ENCODE results near the gene AAK1. TPM values are rescaled to one million over a fixed set of nuclear protein-coding genes. Genes with fewer than 3 reads are reported as not detected.
A peak's percentile ranks its signal among the peaks of the same experiment; 100 is the strongest.
"Not testable (repeated sequence)": the region's sequence is repeated elsewhere in the genome, so short reads cannot be mapped to it uniquely, and the experiment has no call there.

Gene AAK1
- total RNA-seq, 3 donors from 2014 or later (not counting 1 experiment from before 2014, with no cell fraction given), result 174 to 249 (median 204) TPM

DNA sequence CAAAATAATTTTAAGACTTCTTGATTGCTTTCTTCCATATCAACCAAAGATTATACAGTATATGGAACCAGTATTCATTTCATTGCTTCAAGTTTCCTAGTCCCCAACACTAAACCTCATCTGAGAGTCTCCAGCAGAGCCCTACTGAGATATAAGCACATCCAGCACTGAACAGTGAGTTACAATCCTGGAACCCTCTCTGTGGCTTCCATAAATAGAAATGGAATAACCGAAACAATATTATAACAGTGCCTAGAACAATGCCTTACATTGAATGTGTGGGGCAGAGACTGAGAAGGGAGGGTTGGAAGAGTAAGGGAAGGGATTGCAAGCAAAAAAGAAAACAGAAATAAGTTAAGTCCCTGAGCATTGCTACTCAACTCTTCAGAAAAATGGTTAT lies 18.9 kb downstream of the AAK1 start:
- no peak overlapping the region for H3K4me3 ChIP-seq (ENCODE audit: low read length)
- intact Hi-C loops (cut with micrococcal nuclease), result no loop called here
- no peak overlapping the region for H3K27ac ChIP-seq (ENCODE audit: low read length)
- H3K4me3 Mint-ChIP-seq, result no peak overlapping the region
- H3K27ac Mint-ChIP-seq, result no peak overlapping the region
- ATAC-seq, result no peak
- H3K4me1 Mint-ChIP-seq, result peaks cover 8 to 11% of the 10 kb centered on the region in 2 donors
- no peak for DNase-seq
- no peaks in the 10 kb centered on the region for H3K27me3 Mint-ChIP-seq (ENCODE audit: low read depth in 2 of 2)
- TF ChIP-seq CTCF (IDR thresholded peaks at IDR 0.05), result no peak
- peaks cover 39% of the 10 kb centered on the region for H3K4me1 ChIP-seq (ENCODE audit: control insufficient read depth, insufficient read depth, low read length)
- no peaks in the 10 kb centered on the region for H3K36me3 ChIP-seq (ENCODE audit: control insufficient read depth, insufficient read depth, low read length)
- WGBS (ENCODE audit: insufficient coverage), result 100% methylated on average over 1 of the region's 1 CpG
- H3K9me3 Mint-ChIP-seq, result no peaks in the 10 kb centered on the region
- H3K9me3 ChIP-seq (ENCODE audit: control insufficient read depth, insufficient read depth, low read length), result no peaks in the 10 kb centered on the region
- no peaks in the 10 kb centered on the region for H3K36me3 Mint-ChIP-seq
- H3K27me3 ChIP-seq (ENCODE audit: control insufficient read depth, insufficient read depth, low read length), result no peaks in the 10 kb centered on the region

DNA sequence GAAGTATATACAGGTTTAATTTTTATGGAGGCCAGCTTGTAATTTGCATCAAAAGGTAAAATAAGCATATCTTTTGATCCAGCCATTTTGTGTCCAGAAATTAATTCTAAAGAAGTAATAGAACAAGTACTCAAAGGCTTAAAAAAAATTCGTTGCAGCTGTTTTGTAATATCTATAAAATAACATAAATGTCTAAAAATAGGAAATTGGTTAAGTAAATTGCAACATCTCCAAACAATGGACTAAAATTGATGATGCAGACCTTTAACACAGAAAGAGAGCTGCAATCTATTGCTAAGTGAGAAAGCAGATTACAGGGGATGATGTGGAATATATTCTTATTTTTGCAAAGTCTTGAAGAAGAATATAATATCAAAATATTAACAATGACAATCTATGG lies 19.4 kb downstream of the AAK1 start:
- Histone ChIP-seq H3K4me1 (ENCODE audit: control insufficient read depth, insufficient read depth, low read length) (peaks cover 44% of the 10 kb centered on the region), H3K27ac (ENCODE audit: low read length) (no peak overlapping the region), H3K36me3 (ENCODE audit: control insufficient read depth, insufficient read depth, low read length) (no peaks in the 10 kb centered on the region), H3K9me3 (ENCODE audit: control insufficient read depth, insufficient read depth, low read length) (no peaks in the 10 kb centered on the region), H3K4me3 (ENCODE audit: low read length) (no peak overlapping the region), H3K27me3 (ENCODE audit: control insufficient read depth, insufficient read depth, low read length) (no peaks in the 10 kb centered on the region)
- Mint-ChIP-seq H3K4me3 (no peak overlapping the region), H3K36me3 (no peaks in the 10 kb centered on the region), H3K4me1 (peaks cover 8 to 11% of the 10 kb centered on the region in 2 donors), H3K27me3 (ENCODE audit: low read depth in 2 of 2) (no peaks in the 10 kb centered on the region), H3K9me3 (no peaks in the 10 kb centered on the region), H3K27ac (no peak overlapping the region)
- no peak for DNase-seq
- no peak for ATAC-seq
- intact Hi-C loops (cut with micrococcal nuclease), result no loop called here
- no CpG with 5 or more reads among the region's 1 CpG for WGBS (ENCODE audit: insufficient coverage)
- no peak for TF ChIP-seq CTCF (IDR thresholded peaks at IDR 0.05)

- H3K27ac Mint-ChIP-seq, result peak overlapping the region in 1 of 2 donors; percentile 55
- no peak overlapping the region for H3K4me3 ChIP-seq (ENCODE audit: low read length)
- peak overlapping the region; percentile 18 for H3K4me3 Mint-ChIP-seq
These were observed 20.3 kb downstream of the AAK1 start for GRCh38 chr2:69623236-69623635.

GRCh38 chr2:69622805-69623204 lies 20.7 kb downstream of the AAK1 start:
- H3K36me3 Mint-ChIP-seq; H3K4me3 Mint-ChIP-seq; H3K27me3 Mint-ChIP-seq (ENCODE audit: low read depth in 2 of 2); H3K4me3 ChIP-seq (ENCODE audit: low read length); H3K9me3 Mint-ChIP-seq; H3K27me3 ChIP-seq (ENCODE audit: control insufficient read depth, insufficient read depth, low read length); H3K36me3 ChIP-seq (ENCODE audit: control insufficient read depth, insufficient read depth, low read length); H3K9me3 ChIP-seq (ENCODE audit: control insufficient read depth, insufficient read depth, low read length); ATAC-seq; H3K27ac ChIP-seq (ENCODE audit: low read length); intact Hi-C loops (cut with micrococcal nuclease): not testable (repeated sequence)
- WGBS (ENCODE audit: insufficient coverage), result 80% methylated on average over 9 of the region's 10 CpGs
- peak in 1 of 2 donors; percentile 34 for DNase-seq
- Mint-ChIP-seq H3K27ac (peak overlapping the region in 1 of 2 donors; percentile 55), H3K4me1 (peaks cover 8 to 11% of the 10 kb centered on the region in 2 donors)
- H3K4me1 ChIP-seq (ENCODE audit: control insufficient read depth, insufficient read depth, low read length), result peaks cover 48% of the 10 kb centered on the region

More at GRCh38 chr2:69623236-69623635, 20.3 kb downstream of the AAK1 start:
- H3K4me1 ChIP-seq (ENCODE audit: control insufficient read depth, insufficient read depth, low read length), result peaks cover 50% of the 10 kb centered on the region
- intact Hi-C loops (cut with micrococcal nuclease), result no loop called here
- H3K4me1 Mint-ChIP-seq, result peaks cover 8 to 11% of the 10 kb centered on the region in 2 donors
- no peaks in the 10 kb centered on the region for H3K9me3 ChIP-seq (ENCODE audit: control insufficient read depth, insufficient read depth, low read length)
- ATAC-seq, result no peak
- no peak for DNase-seq
- H3K36me3 Mint-ChIP-seq, result no peaks in the 10 kb centered on the region
- TF ChIP-seq CTCF (IDR thresholded peaks at IDR 0.05), result no peak
- H3K36me3 ChIP-seq (ENCODE audit: control insufficient read depth, insufficient read depth, low read length), result no peaks in the 10 kb centered on the region
- WGBS (ENCODE audit: insufficient coverage), result 80% methylated on average over 7 of the region's 7 CpGs
- no peak overlapping the region for H3K27ac ChIP-seq (ENCODE audit: low read length)
- no peaks in the 10 kb centered on the region for H3K9me3 Mint-ChIP-seq
- no peaks in the 10 kb centered on the region for H3K27me3 Mint-ChIP-seq (ENCODE audit: low read depth in 2 of 2)
- no peaks in the 10 kb centered on the region for H3K27me3 ChIP-seq (ENCODE audit: control insufficient read depth, insufficient read depth, low read length)

DNA sequence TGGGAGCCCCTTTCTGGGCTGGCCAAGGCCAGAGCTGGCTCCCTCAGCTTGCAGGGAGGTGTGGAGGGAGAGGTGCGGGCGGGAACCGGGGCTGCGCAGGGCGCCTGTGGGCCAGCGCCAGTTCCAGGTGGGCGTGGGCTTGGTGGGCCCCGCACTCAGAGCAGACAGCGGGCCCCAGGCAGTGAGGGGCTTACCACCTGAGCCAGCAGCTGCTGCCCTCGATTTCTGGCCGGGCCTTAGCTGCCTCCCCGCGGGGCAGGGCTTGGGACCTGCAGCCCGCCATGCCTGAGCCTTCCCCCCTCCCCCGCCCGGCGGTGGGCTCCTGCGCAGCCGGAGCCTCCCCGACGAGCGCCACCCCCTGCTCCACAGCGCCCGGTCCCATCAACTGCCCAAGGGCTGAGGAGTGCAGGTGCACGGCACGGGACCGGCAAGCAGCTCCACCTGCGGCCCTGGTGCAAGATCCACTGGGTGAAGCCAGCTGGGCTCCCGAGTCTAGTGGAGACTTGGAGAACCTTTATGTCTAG lies 21.5 kb downstream of the AAK1 start:
- H3K9me3 ChIP-seq (ENCODE audit: control insufficient read depth, insufficient read depth, low read length); H3K27ac Mint-ChIP-seq; H3K27me3 Mint-ChIP-seq (ENCODE audit: low read depth in 2 of 2); DNase-seq; H3K36me3 ChIP-seq (ENCODE audit: control insufficient read depth, insufficient read depth, low read length); H3K4me3 ChIP-seq (ENCODE audit: low read length); H3K9me3 Mint-ChIP-seq; H3K4me3 Mint-ChIP-seq; H3K27me3 ChIP-seq (ENCODE audit: control insufficient read depth, insufficient read depth, low read length); intact Hi-C loops (cut with micrococcal nuclease); H3K27ac ChIP-seq (ENCODE audit: low read length); H3K36me3 Mint-ChIP-seq; ATAC-seq: not testable (repeated sequence)
- peaks cover 8 to 11% of the 10 kb centered on the region in 2 donors for H3K4me1 Mint-ChIP-seq
- WGBS (ENCODE audit: insufficient coverage), result 97% methylated on average over 29 of the region's 29 CpGs
- H3K4me1 ChIP-seq (ENCODE audit: control insufficient read depth, insufficient read depth, low read length), result peaks cover 49% of the 10 kb centered on the region

Measured in natural killer cell (primary cell).